Esophagus muscularis mucosa (tissue), 4 donors: ENCODE results near the gene USP31. TPM values are rescaled to one million over a fixed set of nuclear protein-coding genes. Genes with fewer than 3 reads are reported as not detected.

Experiments
- DNase-seq: peaks from one replicate; pipeline ENCODE4 v3.0.0-alpha.2; 2017; ENCODE audit errors: extremely low spot score
- H3K27ac ChIP-seq, 4 donors: fragments of 200-600 bp; sonication (generic); replicated peaks in 1 of 4; 1 replicate in 3 of 4; 2 replicates in 1 of 4; pipeline ENCODE4 v1.5.1; 2016 to 2019; ENCODE audit warnings: mild to moderate bottlenecking in 1 of 4
- H3K27me3 ChIP-seq, 4 donors: fragments of 200-600 bp; sonication (generic); one replicate each; pipeline versions ENCODE4 v1.5.1 to v1.6.0; 2016 to 2019
- H3K36me3 ChIP-seq, 4 donors: fragments of 200-600 bp; sonication (generic); one replicate each; pipeline ENCODE4 v1.5.1; 2016 to 2019
- H3K4me1 ChIP-seq, 4 donors: fragments of 200-600 bp; sonication (generic); one replicate each; pipeline ENCODE4 v1.5.1; 2016 to 2019
- H3K4me3 ChIP-seq, 4 donors: fragments of 200-600 bp; sonication (generic); 1 replicate in 2 of 4; 2 replicates in 2 of 4; pipeline ENCODE4 v1.5.1; 2016 to 2019; ENCODE audit warnings: mild to moderate bottlenecking in 4 of 4, moderate library complexity in 1 of 4
- H3K9me3 ChIP-seq, 4 donors: fragments of 200-600 bp; sonication (generic); 1 replicate in 3 of 4; 2 replicates in 1 of 4; pipeline ENCODE4 v1.5.1; 2016 to 2019
- EP300 ChIP-seq: sonication (generic); formaldehyde crosslinking; IDR thresholded peaks from one replicate; pipeline ENCODE4 v1.6.1; 2017; ENCODE audit warnings: antibody characterized with exemption
- POLR2A ChIP-seq: fragments of 450-650 bp; IDR thresholded peaks from one replicate; pipeline ENCODE4 v1.6.1; 2017; ENCODE audit warnings: antibody characterized with exemption, moderate library complexity, mild to moderate bottlenecking, low read depth
- POLR2AphosphoS5 ChIP-seq, 2 donors: sonication (generic); formaldehyde crosslinking; IDR thresholded peaks; one replicate each; pipeline ENCODE4 v1.6.1; 2017; ENCODE audit warnings: antibody characterized with exemption in 2 of 2
- WGBS: methylation state at CpG from one replicate; pipeline ENCODE4 v1.1.5; 2018; 5-methylcytosine and 5-hydroxymethylcytosine counted together
- intact Hi-C: fragments of 100-400 bp; cut with DNase I; formaldehyde crosslinking; loops from one replicate; pipeline ENCODE4 v1.15.1; 2023
- total RNA-seq, 4 donors: library from RNA; depleted of rRNA; stranded (reverse); fragments of >200 nt; gene quantifications; one replicate each; pipeline versions ENCODE4 v1.1.0 to v1.2.1, GENCODE V29; 2016
- TF ChIP-seq, protein P1 (sequence below), 3 experiments: fragments of 200-600 bp in 2 of 3; fragments of 450-650 bp in 1 of 3; sonication (generic) in 2 of 3; IDR thresholded peaks; one replicate each; pipeline ENCODE4 v1.5.1; 2017 to 2019; ENCODE audit warnings: antibody characterized with exemption in 3 of 3, mild to moderate bottlenecking in 2 of 3, moderate library complexity in 1 of 3

Gene USP31
- total RNA-seq, 4 donors from 2014 or later = 18.9 to 29.1 (median 23.3) TPM

DNA sequence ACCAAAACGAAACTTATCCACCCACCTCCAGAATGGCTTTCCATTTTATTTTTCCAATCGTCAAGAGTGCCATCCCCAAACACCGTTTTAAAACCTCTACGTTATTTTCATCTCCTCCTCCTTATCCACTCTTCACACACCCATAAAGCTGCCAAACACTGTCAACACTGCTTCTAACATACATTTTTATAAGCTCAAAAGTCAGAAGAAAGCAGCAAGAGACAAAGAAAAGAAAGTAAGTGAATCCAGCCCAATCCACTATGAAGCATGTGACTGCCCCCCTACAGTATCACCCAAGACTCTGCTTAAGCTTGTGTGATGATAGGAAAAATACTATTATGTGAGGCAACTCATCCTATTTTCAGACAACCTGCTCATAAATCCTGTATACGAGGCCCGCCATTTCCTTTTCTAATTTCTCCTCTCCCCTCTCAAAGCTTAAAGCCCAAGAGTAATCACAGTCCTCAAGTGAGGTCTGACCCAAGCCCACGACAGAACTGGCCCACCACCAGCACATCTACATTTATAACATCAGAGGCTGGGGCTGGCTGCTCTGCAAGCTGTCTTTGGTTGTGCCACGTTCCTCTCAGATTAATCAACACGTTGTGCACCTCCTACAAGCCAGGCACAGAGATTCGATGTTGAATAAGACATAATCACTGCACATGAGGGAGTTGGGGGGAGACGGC is 16.3 kb downstream of the USP31 start:
- H3K27ac ChIP-seq = peak overlapping the region; percentile 76 to 88 (median 82)
- no peaks in the 10 kb centered on the region for H3K36me3 ChIP-seq
- H3K27me3 ChIP-seq = no peaks in the 10 kb centered on the region
- TF ChIP-seq POLR2A = no peak
- peak; percentile 40 to 58 for TF ChIP-seq POLR2AphosphoS5 (IDR thresholded peaks at IDR 0.05)
- WGBS = 37% methylated on average over 11 of the region's 11 CpGs
- peaks cover 0 to 4% (median 0%) of the 10 kb centered on the region in 4 donors for H3K9me3 ChIP-seq
- intact Hi-C loops = no loop called here
- H3K4me1 ChIP-seq = peaks cover 46 to 66% (median 63%) of the 10 kb centered on the region in 4 donors
- no peak for DNase-seq
- H3K4me3 ChIP-seq = peak overlapping the region; percentile 19 to 40 (median 36)

DNA sequence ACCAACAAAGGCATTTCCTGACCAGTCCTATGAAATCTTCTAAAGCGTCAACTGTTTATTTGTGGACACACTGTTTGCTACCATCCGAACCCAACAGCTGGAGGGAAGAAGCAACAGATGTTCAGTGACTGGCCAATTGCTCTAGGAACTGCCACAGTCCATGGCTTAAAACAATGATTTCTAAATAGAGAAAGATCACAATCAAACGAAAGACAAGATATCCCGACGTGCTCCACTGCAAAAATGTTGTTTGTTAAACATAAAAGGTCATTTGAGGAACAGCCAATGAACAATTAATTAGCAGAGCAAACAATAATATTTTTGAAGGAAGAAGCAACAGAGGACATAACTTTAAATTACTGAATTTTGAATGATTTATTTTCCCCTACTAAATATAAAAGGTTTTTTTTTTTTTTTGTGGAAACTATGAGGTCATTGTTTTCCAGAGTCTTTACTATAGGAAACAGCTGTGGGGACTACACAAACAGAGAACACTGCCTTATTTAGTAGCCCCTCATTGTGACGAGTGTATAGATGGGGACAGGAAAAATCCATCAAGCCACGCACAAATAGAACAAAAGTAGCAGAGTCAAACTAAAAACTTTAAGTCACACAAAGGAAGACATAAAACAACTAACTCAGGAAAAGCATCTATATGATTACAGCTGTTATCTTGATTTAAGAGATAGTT is 17.2 kb downstream of the USP31 start:
- no peak for DNase-seq
- peaks cover 0 to 4% (median 0%) of the 10 kb centered on the region in 4 donors for H3K9me3 ChIP-seq
- intact Hi-C loops = no loop called here
- no peaks in the 10 kb centered on the region for H3K27me3 ChIP-seq
- 28% methylated on average over 7 of the region's 7 CpGs for WGBS
- peak overlapping the region; percentile 19 to 40 (median 36) for H3K4me3 ChIP-seq
- H3K27ac ChIP-seq = peak overlapping the region; percentile 76 to 88 (median 82)
- peak in 1 of 2 donors; percentile 10 for TF ChIP-seq POLR2AphosphoS5 (IDR thresholded peaks at IDR 0.05)
- no peak for TF ChIP-seq POLR2A
- TF ChIP-seq, protein P1, sequence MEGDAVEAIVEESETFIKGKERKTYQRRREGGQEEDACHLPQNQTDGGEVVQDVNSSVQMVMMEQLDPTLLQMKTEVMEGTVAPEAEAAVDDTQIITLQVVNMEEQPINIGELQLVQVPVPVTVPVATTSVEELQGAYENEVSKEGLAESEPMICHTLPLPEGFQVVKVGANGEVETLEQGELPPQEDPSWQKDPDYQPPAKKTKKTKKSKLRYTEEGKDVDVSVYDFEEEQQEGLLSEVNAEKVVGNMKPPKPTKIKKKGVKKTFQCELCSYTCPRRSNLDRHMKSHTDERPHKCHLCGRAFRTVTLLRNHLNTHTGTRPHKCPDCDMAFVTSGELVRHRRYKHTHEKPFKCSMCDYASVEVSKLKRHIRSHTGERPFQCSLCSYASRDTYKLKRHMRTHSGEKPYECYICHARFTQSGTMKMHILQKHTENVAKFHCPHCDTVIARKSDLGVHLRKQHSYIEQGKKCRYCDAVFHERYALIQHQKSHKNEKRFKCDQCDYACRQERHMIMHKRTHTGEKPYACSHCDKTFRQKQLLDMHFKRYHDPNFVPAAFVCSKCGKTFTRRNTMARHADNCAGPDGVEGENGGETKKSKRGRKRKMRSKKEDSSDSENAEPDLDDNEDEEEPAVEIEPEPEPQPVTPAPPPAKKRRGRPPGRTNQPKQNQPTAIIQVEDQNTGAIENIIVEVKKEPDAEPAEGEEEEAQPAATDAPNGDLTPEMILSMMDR (IDR thresholded peaks at IDR 0.05) = no peak
- peaks cover 46 to 72% (median 70%) of the 10 kb centered on the region in 4 donors for H3K4me1 ChIP-seq
- H3K36me3 ChIP-seq = no peaks in the 10 kb centered on the region

DNA sequence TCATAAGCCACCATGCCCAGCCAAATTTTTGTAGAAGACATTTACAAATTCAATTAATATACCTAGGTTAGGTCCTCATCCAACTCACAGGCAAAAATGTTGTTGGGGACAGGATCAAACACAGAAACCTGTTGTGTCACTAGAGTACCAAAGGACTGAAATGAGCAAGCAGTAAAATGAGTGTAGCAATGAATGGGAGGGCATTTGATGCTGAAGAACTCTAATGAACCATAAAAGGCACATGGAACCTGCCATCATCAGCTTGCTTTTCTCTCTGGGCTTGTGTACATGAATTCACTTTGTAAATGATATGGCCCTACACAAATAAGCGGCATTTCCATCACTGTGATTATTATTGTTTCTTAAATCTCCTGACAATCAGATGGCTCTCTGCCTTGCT is 17.8 kb downstream of the USP31 start:
- intact Hi-C loops = no loop called here
- TF ChIP-seq EP300 (no peak), POLR2A (no peak), POLR2AphosphoS5 (IDR thresholded peaks at IDR 0.05) (no peak)
- TF ChIP-seq, protein P1 (IDR thresholded peaks at IDR 0.05) = no peak
- Histone ChIP-seq H3K27me3 (no peaks in the 10 kb centered on the region), H3K4me1 (peaks cover 46 to 79% (median 73%) of the 10 kb centered on the region in 4 donors), H3K36me3 (no peaks in the 10 kb centered on the region), H3K4me3 (no peak overlapping the region), H3K27ac (peak overlapping the region; percentile 76 to 88 (median 82)), H3K9me3 (no peaks in the 10 kb centered on the region)
- 77% methylated on average over 1 of the region's 1 CpG for WGBS
- no peak for DNase-seq

DNA sequence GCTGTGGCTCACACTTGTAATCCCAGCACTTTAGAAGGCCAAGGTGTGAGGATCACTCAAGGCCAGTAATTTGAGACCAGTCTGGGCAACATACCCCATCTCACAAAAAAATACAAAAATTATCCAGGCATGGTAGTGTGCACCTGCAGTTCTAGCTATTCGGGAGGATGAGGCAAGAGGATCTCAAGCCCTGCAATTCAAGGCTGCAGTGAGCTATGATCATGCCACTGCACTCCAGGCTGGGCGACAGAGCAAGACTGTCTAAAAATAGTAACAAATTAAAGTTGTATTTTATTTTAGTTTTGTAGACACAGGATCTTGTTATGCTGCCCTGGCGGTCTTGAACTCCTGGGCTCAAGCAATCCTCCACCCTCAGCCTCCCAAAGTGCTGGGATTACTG is 18.2 kb downstream of the USP31 start:
- intact Hi-C loops = no loop called here
- Histone ChIP-seq H3K4me3 (no peak overlapping the region), H3K36me3 (no peaks in the 10 kb centered on the region), H3K4me1 (peaks cover 46 to 83% (median 77%) of the 10 kb centered on the region in 4 donors), H3K9me3 (no peaks in the 10 kb centered on the region), H3K27me3 (no peaks in the 10 kb centered on the region), H3K27ac (peak overlapping the region; percentile 76 to 88 (median 82))
- TF ChIP-seq POLR2AphosphoS5 (IDR thresholded peaks at IDR 0.05) (no peak), EP300 (no peak), POLR2A (no peak)
- TF ChIP-seq, protein P1 (IDR thresholded peaks at IDR 0.05) = no peak
- WGBS = 64% methylated on average over 3 of the region's 3 CpGs
- DNase-seq = no peak

DNA sequence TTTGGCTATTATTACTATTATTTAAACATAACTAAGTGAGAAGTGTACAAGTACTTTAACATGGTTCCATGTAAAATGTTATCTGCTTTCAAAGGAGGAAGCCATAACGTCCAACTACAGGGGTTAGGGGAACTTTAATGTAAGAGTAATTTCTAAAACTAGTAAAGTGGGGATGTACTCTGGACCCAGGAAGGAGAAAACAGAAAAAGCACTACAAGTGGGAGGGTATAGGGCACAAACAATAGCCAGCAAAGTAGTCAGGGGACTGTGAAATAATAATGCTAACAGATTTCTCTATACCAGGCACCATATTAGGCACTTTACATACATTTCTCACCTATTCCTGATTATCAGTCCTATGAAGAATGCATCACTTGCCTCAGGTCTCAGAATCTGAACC is 19.6 kb downstream of the USP31 start:
- no peak for DNase-seq
- Histone ChIP-seq H3K36me3 (no peaks in the 10 kb centered on the region), H3K4me3 (no peak overlapping the region), H3K9me3 (no peaks in the 10 kb centered on the region), H3K4me1 (peaks cover 60 to 96% (median 91%) of the 10 kb centered on the region in 4 donors), H3K27me3 (no peaks in the 10 kb centered on the region), H3K27ac (peak overlapping the region in 3 of 4 donors; percentile 79 to 88 (median 85))
- TF ChIP-seq POLR2A (no peak), EP300 (no peak), POLR2AphosphoS5 (IDR thresholded peaks at IDR 0.05) (no peak)
- TF ChIP-seq, protein P1 (IDR thresholded peaks at IDR 0.05) = no peak
- intact Hi-C loops = no loop called here
- WGBS = 57% methylated on average over 1 of the region's 1 CpG
